SHP77 treated with DMSO at 0.1 percent for 48 hours (cell line): ENCODE data around the gene PRDM7.

Experiments
- DNase-seq: peaks from one replicate; lab custom pipeline; 2025; lab: John Stamatoyannopoulos, UW

Gene PRDM7

GRCh38 chr16:90035902-90036301 is 41.2 kb downstream of the PRDM7 start:
- DNase-seq, result no peak

- DNase-seq, result no peak
Measured at GRCh38 chr16:90034504-90034903, 42.6 kb downstream of the PRDM7 start.

GRCh38 chr16:90033387-90033786 is 43.7 kb downstream of the PRDM7 start:
- no peak for DNase-seq

GRCh38 chr16:90032674-90033331 is 44.3 kb downstream of the PRDM7 start:
- DNase-seq, result no peak

- no peak for DNase-seq
Measured at GRCh38 chr16:90031931-90032673, 45.0 kb downstream of the PRDM7 start.

GRCh38 chr16:90031186-90031930 is 45.8 kb downstream of the PRDM7 start:
- no peak for DNase-seq

- no peak for DNase-seq
Measured at GRCh38 chr16:90028985-90029384, 48.1 kb downstream of the PRDM7 start.

- DNase-seq, result no peak
Measured at GRCh38 chr16:90027611-90028010, 49.5 kb downstream of the PRDM7 start.

- no peak for DNase-seq
Measured at GRCh38 chr16:90026135-90026534, 51.0 kb downstream of the PRDM7 start.

GRCh38 chr16:90023078-90023447 is 54.1 kb downstream of the PRDM7 start:
- no peak for DNase-seq

- peak; percentile 90 for DNase-seq
Measured at GRCh38 chr16:90022209-90023077, 54.7 kb downstream of the PRDM7 start.

GRCh38 chr16:90020838-90021382 is 56.2 kb downstream of the PRDM7 start:
- DNase-seq, result peak; percentile 49

- DNase-seq, result no peak
Measured at GRCh38 chr16:90020260-90020837, 56.8 kb downstream of the PRDM7 start.

GRCh38 chr16:90019543-90020259 is 57.4 kb downstream of the PRDM7 start:
- peak; percentile 29 for DNase-seq

GRCh38 chr16:90018652-90019542 is 58.2 kb downstream of the PRDM7 start, which contains the start of gene DBNDD1:
Gene DBNDD1 (minus strand): TSS chr16:90019456. CDS start chr16:90019341, 115 bp downstream.
- DNase-seq, result no peak

- DNase-seq, result no peak
Measured at GRCh38 chr16:90018297-90018651, 58.9 kb downstream of the PRDM7 start.

GRCh38 chr16:90016339-90016950 is 60.7 kb downstream of the PRDM7 start:
- DNase-seq, result no peak

GRCh38 chr16:90015586-90016338 is 61.4 kb downstream of the PRDM7 start:
- no peak for DNase-seq
